GM10266 (cell line): Measurements from ENCODE around the gene SLCO4A1.

Source experiments
- DNase-seq: peaks from one replicate; pipeline ENCODE4 v3.0.0; 2012; ENCODE audit errors: extremely low spot score
- CTCF ChIP-seq: IDR thresholded peaks from 2 replicates; pipeline ENCODE4 v1.5.1; 2012; ENCODE audit warnings: mild to moderate bottlenecking, low read depth; ENCODE audit not compliant: control insufficient read depth, insufficient read depth; ENCODE audit errors: missing control alignments

SLCO4A1 gene

GRCh38 chr20:62659488-62660239 is 17.4 kb downstream of the SLCO4A1 start:
- no peak for TF ChIP-seq CTCF
- DNase-seq, result no peak

- TF ChIP-seq CTCF, result no peak
- no peak for DNase-seq
These were observed 17.9 kb downstream of the SLCO4A1 start for GRCh38 chr20:62660240-62660615.

GRCh38 chr20:62660768-62661167 is 18.5 kb downstream of the SLCO4A1 start:
- no peak for TF ChIP-seq CTCF
- DNase-seq, result no peak

GRCh38 chr20:62661647-62662046 is 19.3 kb downstream of the SLCO4A1 start:
- DNase-seq, result no peak
- no peak for TF ChIP-seq CTCF

- no peak for TF ChIP-seq CTCF
- DNase-seq, result no peak
These were observed 20.1 kb downstream of the SLCO4A1 start for GRCh38 chr20:62662422-62662821.

GRCh38 chr20:62663145-62664018 is 21.1 kb downstream of the SLCO4A1 start:
- no peak for TF ChIP-seq CTCF
- no peak for DNase-seq
